Activated CD8-positive, alpha-beta T cell treated with anti-CD3 and anti-CD28 coated beads, Interleukin-2, amount 10 ng/mL, durations not matched to agents 7 days and 5 days (primary cell): Measurements from ENCODE around the gene VTI1A. TPM values are rescaled to one million over a fixed set of nuclear protein-coding genes. Genes with fewer than 3 reads are reported as not detected.

ENCODE experiments used
- ATAC-seq: fragments of 150-1000 bp; cut with Tn5 transposase; one replicate; pipeline ENCODE4 v1.10.0; 2021; ENCODE audit warnings: moderate library complexity
- CTCF ChIA-PET: fragments of 350-600 bp; sonication (Branson Sonifier 250); formaldehyde crosslinking; loops from one replicate; lab custom pipeline; 2021; ENCODE audit warnings: antibody characterized with exemption; lab: Charles Lee
- POLR2A ChIA-PET: fragments of 350-600 bp; sonication (Branson Sonifier 250); formaldehyde crosslinking; loops from one replicate; lab custom pipeline; 2021; ENCODE audit warnings: antibody characterized with exemption; lab: Charles Lee
- DNase-seq: peaks from one replicate; pipeline ENCODE4 v3.0.0-alpha.2; 2020
- H3K27ac Mint-ChIP-seq: one replicate; pipeline ENCODE4 v1.8.0; 2021; ENCODE audit warnings: mild to moderate bottlenecking, mixed read lengths
- H3K27me3 Mint-ChIP-seq: one replicate; pipeline ENCODE4 v1.8.0; 2021; ENCODE audit warnings: low read depth, mixed read lengths
- H3K36me3 Mint-ChIP-seq: one replicate; pipeline ENCODE4 v1.8.0; 2021; ENCODE audit warnings: low read depth, mixed read lengths
- H3K4me1 Mint-ChIP-seq: one replicate; pipeline ENCODE4 v1.8.0; 2021; ENCODE audit warnings: low read depth, mixed read lengths
- H3K4me3 Mint-ChIP-seq: one replicate; pipeline ENCODE4 v1.8.0; 2021; ENCODE audit warnings: mild to moderate bottlenecking, mixed read lengths
- H3K9me3 Mint-ChIP-seq: one replicate; pipeline ENCODE4 v1.8.0; 2022; ENCODE audit warnings: mixed read lengths; ENCODE audit not compliant: insufficient read depth
- total RNA-seq, 2 experiments: library from RNA; stranded (reverse); gene quantifications; one replicate each; pipeline ENCODE4 v1.2.3, GENCODE V29; 2021

Gene VTI1A
- total RNA-seq, 2 experiments from 2014 or later = 40.2 to 43.7 TPM

- no peaks in the 10 kb centered on the region for H3K9me3 Mint-ChIP-seq
- ATAC-seq (no peak), DNase-seq (no peak)
- H3K4me3 Mint-ChIP-seq = no peak overlapping the region
- no peaks in the 10 kb centered on the region for H3K4me1 Mint-ChIP-seq
- CTCF ChIA-PET = no interaction called here
- H3K36me3 Mint-ChIP-seq = no peaks in the 10 kb centered on the region
- H3K27ac Mint-ChIP-seq = no peak overlapping the region
- no peaks in the 10 kb centered on the region for H3K27me3 Mint-ChIP-seq
- POLR2A ChIA-PET = no interaction called here
Observed at GRCh38 chr10:112649006-112649821, 202.2 kb downstream of the VTI1A start.

GRCh38 chr10:112649822-112650152, 202.8 kb downstream of the VTI1A start:
- H3K4me3 Mint-ChIP-seq = no peak overlapping the region
- no peak overlapping the region for H3K27ac Mint-ChIP-seq
- no peaks in the 10 kb centered on the region for H3K4me1 Mint-ChIP-seq
- DNase-seq (no peak), ATAC-seq (no peak)
- ChIA-PET CTCF (no interaction called here), POLR2A (no interaction called here)
- no peaks in the 10 kb centered on the region for H3K9me3 Mint-ChIP-seq
- H3K36me3 Mint-ChIP-seq = peaks cover 2% of the 10 kb centered on the region
- no peaks in the 10 kb centered on the region for H3K27me3 Mint-ChIP-seq

GRCh38 chr10:112650588-112651030, 203.6 kb downstream of the VTI1A start:
- ATAC-seq (no peak), DNase-seq (no peak)
- no peaks in the 10 kb centered on the region for H3K9me3 Mint-ChIP-seq
- no peak overlapping the region for H3K27ac Mint-ChIP-seq
- no peaks in the 10 kb centered on the region for H3K27me3 Mint-ChIP-seq
- ChIA-PET CTCF (no interaction called here), POLR2A (no interaction called here)
- H3K4me1 Mint-ChIP-seq = no peaks in the 10 kb centered on the region
- H3K36me3 Mint-ChIP-seq = peaks cover 2% of the 10 kb centered on the region
- H3K4me3 Mint-ChIP-seq = no peak overlapping the region

GRCh38 chr10:112653215-112653614, 206.2 kb downstream of the VTI1A start:
- Mint-ChIP-seq H3K4me3 (no peak overlapping the region), H3K27ac (no peak overlapping the region), H3K36me3 (peaks cover 5% of the 10 kb centered on the region), H3K9me3 (no peaks in the 10 kb centered on the region), H3K4me1 (no peaks in the 10 kb centered on the region), H3K27me3 (no peaks in the 10 kb centered on the region)
- DNase-seq (no peak), ATAC-seq (no peak)
- CTCF ChIA-PET = no interaction called here
- POLR2A ChIA-PET = no interaction called here

GRCh38 chr10:112653851-112654250, 206.8 kb downstream of the VTI1A start:
- peaks cover 5% of the 10 kb centered on the region for H3K36me3 Mint-ChIP-seq
- no peak for ATAC-seq

GRCh38 chr10:112654794-112655193, 207.8 kb downstream of the VTI1A start:
- H3K36me3 Mint-ChIP-seq = peaks cover 5% of the 10 kb centered on the region
- DNase-seq (no peak), ATAC-seq (no peak)
- H3K27me3 Mint-ChIP-seq = no peaks in the 10 kb centered on the region
- no peaks in the 10 kb centered on the region for H3K9me3 Mint-ChIP-seq
- ChIA-PET CTCF (no interaction called here), POLR2A (no interaction called here)
- H3K27ac Mint-ChIP-seq = no peak overlapping the region
- no peak overlapping the region for H3K4me3 Mint-ChIP-seq
- H3K4me1 Mint-ChIP-seq = no peaks in the 10 kb centered on the region

More at GRCh38 chr10:112653851-112654250, 206.8 kb downstream of the VTI1A start:
- POLR2A ChIA-PET = no interaction called here
- Mint-ChIP-seq H3K4me1 (no peaks in the 10 kb centered on the region), H3K4me3 (no peak overlapping the region), H3K27ac (no peak overlapping the region), H3K27me3 (no peaks in the 10 kb centered on the region), H3K9me3 (no peaks in the 10 kb centered on the region)
- DNase-seq = no peak
- CTCF ChIA-PET = no interaction called here

- Mint-ChIP-seq H3K4me3 (no peak overlapping the region), H3K9me3 (no peaks in the 10 kb centered on the region), H3K36me3 (peaks cover 5% of the 10 kb centered on the region), H3K4me1 (no peaks in the 10 kb centered on the region), H3K27me3 (no peaks in the 10 kb centered on the region), H3K27ac (no peak overlapping the region)
- ATAC-seq (no peak), DNase-seq (no peak)
- CTCF ChIA-PET = no interaction called here
- POLR2A ChIA-PET = no interaction called here
Observed at GRCh38 chr10:112655722-112656121, 208.7 kb downstream of the VTI1A start.

- Mint-ChIP-seq H3K27me3 (no peaks in the 10 kb centered on the region), H3K4me1 (no peaks in the 10 kb centered on the region), H3K9me3 (no peaks in the 10 kb centered on the region), H3K36me3 (peaks cover 12% of the 10 kb centered on the region), H3K4me3 (no peak overlapping the region), H3K27ac (no peak overlapping the region)
- ChIA-PET POLR2A (no interaction called here), CTCF (no interaction called here)
- ATAC-seq (no peak), DNase-seq (no peak)
Observed at GRCh38 chr10:112658465-112658864, 211.4 kb downstream of the VTI1A start.

GRCh38 chr10:112658900-112659638, 212.1 kb downstream of the VTI1A start:
- DNase-seq (no peak), ATAC-seq (no peak)
- Mint-ChIP-seq H3K27me3 (no peaks in the 10 kb centered on the region), H3K4me1 (no peaks in the 10 kb centered on the region), H3K9me3 (no peaks in the 10 kb centered on the region), H3K27ac (no peak overlapping the region), H3K4me3 (no peak overlapping the region), H3K36me3 (peaks cover 12% of the 10 kb centered on the region)
- CTCF ChIA-PET = no interaction called here
- POLR2A ChIA-PET = no interaction called here

- no peaks in the 10 kb centered on the region for H3K9me3 Mint-ChIP-seq
- no peak overlapping the region for H3K4me3 Mint-ChIP-seq
- H3K27ac Mint-ChIP-seq = no peak overlapping the region
- H3K4me1 Mint-ChIP-seq = no peaks in the 10 kb centered on the region
- H3K27me3 Mint-ChIP-seq = no peaks in the 10 kb centered on the region
- POLR2A ChIA-PET = no interaction called here
- CTCF ChIA-PET = no interaction called here
- ATAC-seq (no peak), DNase-seq (no peak)
- H3K36me3 Mint-ChIP-seq = peaks cover 12% of the 10 kb centered on the region
Observed at GRCh38 chr10:112663234-112664125, 216.5 kb downstream of the VTI1A start.

- Mint-ChIP-seq H3K36me3 (peaks cover 19% of the 10 kb centered on the region), H3K27me3 (no peaks in the 10 kb centered on the region), H3K27ac (no peak overlapping the region), H3K9me3 (no peaks in the 10 kb centered on the region), H3K4me3 (no peak overlapping the region), H3K4me1 (no peaks in the 10 kb centered on the region)
- ATAC-seq (no peak), DNase-seq (no peak)
- POLR2A ChIA-PET = no interaction called here
- CTCF ChIA-PET = no interaction called here
Observed at GRCh38 chr10:112666094-112666493, 219.1 kb downstream of the VTI1A start.

GRCh38 chr10:112669989-112670388, 223.0 kb downstream of the VTI1A start:
- H3K36me3 Mint-ChIP-seq = peaks cover 12% of the 10 kb centered on the region
- no peaks in the 10 kb centered on the region for H3K9me3 Mint-ChIP-seq
- ChIA-PET POLR2A (no interaction called here), CTCF (no interaction called here)
- DNase-seq (no peak), ATAC-seq (no peak)
- H3K4me1 Mint-ChIP-seq = no peaks in the 10 kb centered on the region
- H3K27me3 Mint-ChIP-seq = no peaks in the 10 kb centered on the region
- H3K27ac Mint-ChIP-seq = no peak overlapping the region
- no peak overlapping the region for H3K4me3 Mint-ChIP-seq
